ENCODE data around the gene ANKRD55. TPM values are rescaled to one million over a fixed set of nuclear protein-coding genes. Genes with fewer than 3 reads are reported as not detected.

Gene ANKRD55
- total RNA-seq, 1 experiment from 2014 or later = not detected

- Histone ChIP-seq H2AFZ (no peak overlapping the region), H3K9me2 (ENCODE audit: insufficient read depth) (no peaks in the 10 kb centered on the region), H3K36me3 (ENCODE audit: low read depth) (no peaks in the 10 kb centered on the region), H3K27ac (peak overlapping the region; percentile 72), H3K27me3 (ENCODE audit: insufficient read depth, low read depth) (no peaks in the 10 kb centered on the region), H3K9me3 (ENCODE audit: insufficient read depth, low read depth) (no peaks in the 10 kb centered on the region), H3F3A (ENCODE audit: insufficient read depth, low read depth) (peaks cover 30% of the 10 kb centered on the region), H3K79me2 (ENCODE audit: low read depth) (no peaks in the 10 kb centered on the region), H3K4me2 (peak overlapping the region; percentile 67), H3K4me3 (no peak overlapping the region), H3K4me1 (replicated peaks; ENCODE audit: insufficient read depth) (peaks cover 47% of the 10 kb centered on the region), H4K20me1 (ENCODE audit: insufficient read depth) (no peaks in the 10 kb centered on the region)
- ChIA-PET POLR2A (ENCODE audit: unreplicated experiment) (interaction anchor here (1.0 kb wide), 1 partner anchor 147 kb away, joined by 6 read pairs; the partner anchor contains the start of gene IL6ST), CTCF (no interaction called here)
- DNase-seq = no peak
- TF ChIP-seq CTCF (conservative IDR thresholded peaks at IDR 0.05) = no peak
- no peak for TF ChIP-seq EZH2 (IDR thresholded peaks at IDR 0.05; ENCODE audit: low read depth)
- no TSS peak for BruUV-seq (replicated peaks)
- intact Hi-C loops (cut with micrococcal nuclease; ENCODE audit: unreplicated experiment) = loop anchor here (1.0 to 5.0 kb wide), 3 partner anchors 19 to 165 kb away; no protein-coding TSS in a partner anchor
Observed at GRCh38 chr5:56142233-56142613, 90.9 kb downstream of the ANKRD55 start.

- Histone ChIP-seq H2AFZ (no peak overlapping the region), H3F3A (ENCODE audit: insufficient read depth, low read depth) (peaks cover 24% of the 10 kb centered on the region), H3K4me2 (no peak overlapping the region), H3K4me3 (no peak overlapping the region), H3K27me3 (ENCODE audit: insufficient read depth, low read depth) (no peaks in the 10 kb centered on the region), H3K4me1 (replicated peaks; ENCODE audit: insufficient read depth) (peaks cover 36% of the 10 kb centered on the region), H3K79me2 (ENCODE audit: low read depth) (no peaks in the 10 kb centered on the region), H3K36me3 (ENCODE audit: low read depth) (no peaks in the 10 kb centered on the region), H3K27ac (no peak overlapping the region), H3K9me3 (ENCODE audit: insufficient read depth, low read depth) (no peaks in the 10 kb centered on the region), H4K20me1 (ENCODE audit: insufficient read depth) (no peaks in the 10 kb centered on the region), H3K9me2 (ENCODE audit: insufficient read depth) (no peaks in the 10 kb centered on the region)
- BruUV-seq (replicated peaks) = no TSS peak
- CTCF ChIA-PET = no interaction called here
- POLR2A ChIA-PET (ENCODE audit: unreplicated experiment) = no interaction called here
- no peak for DNase-seq
- TF ChIP-seq CTCF (conservative IDR thresholded peaks at IDR 0.05) (no peak), EZH2 (IDR thresholded peaks at IDR 0.05; ENCODE audit: low read depth) (no peak)
- intact Hi-C loops (cut with micrococcal nuclease; ENCODE audit: unreplicated experiment) = loop anchor here (5.0 kb wide), 1 partner anchor 163 kb away; no protein-coding TSS in a partner anchor
Observed at GRCh38 chr5:56140073-56140472, 93.1 kb downstream of the ANKRD55 start.

- TF ChIP-seq CTCF (conservative IDR thresholded peaks at IDR 0.05) (no peak), EZH2 (IDR thresholded peaks at IDR 0.05; ENCODE audit: low read depth) (no peak)
- H3K27me3 ChIP-seq (ENCODE audit: insufficient read depth, low read depth) = no peaks in the 10 kb centered on the region
- no peak overlapping the region for H3K4me2 ChIP-seq
- no peaks in the 10 kb centered on the region for H3K4me1 ChIP-seq (replicated peaks; ENCODE audit: insufficient read depth)
- H3K9me3 ChIP-seq (ENCODE audit: insufficient read depth, low read depth) = peaks cover 13% of the 10 kb centered on the region
- H3K9me2 ChIP-seq (ENCODE audit: insufficient read depth) = no peaks in the 10 kb centered on the region
- H3F3A ChIP-seq (ENCODE audit: insufficient read depth, low read depth) = no peaks in the 10 kb centered on the region
- no peak for DNase-seq
- no peak overlapping the region for H3K27ac ChIP-seq
- no peaks in the 10 kb centered on the region for H3K36me3 ChIP-seq (ENCODE audit: low read depth)
- no peaks in the 10 kb centered on the region for H3K79me2 ChIP-seq (ENCODE audit: low read depth)
- ChIA-PET POLR2A (ENCODE audit: unreplicated experiment) (no interaction called here), CTCF (interaction anchor here (0.7 kb wide), 1 partner anchor 136 kb away, joined by 3 read pairs; the partner anchor contains the start of gene IL6ST)
- no peak overlapping the region for H2AFZ ChIP-seq
- BruUV-seq (replicated peaks) = no TSS peak
- H3K4me3 ChIP-seq = no peak overlapping the region
- intact Hi-C loops (cut with micrococcal nuclease; ENCODE audit: unreplicated experiment) = no loop called here
- H4K20me1 ChIP-seq (ENCODE audit: insufficient read depth) = no peaks in the 10 kb centered on the region
Observed at GRCh38 chr5:56130664-56131063, 102.5 kb downstream of the ANKRD55 start.

Data from PC-9 (cell line).